Neural cell (in vitro differentiated cells): ENCODE measurements around the gene FSIP1. TPM values are rescaled to one million over a fixed set of nuclear protein-coding genes. Genes with fewer than 3 reads are reported as not detected.

Source experiments
- H2AFZ ChIP-seq: fragments of 200-600, 300-800 bp; sonication (generic), shearing (Covaris generic); 2 replicates; pipeline ENCODE4 v1.6.0; 2014; ENCODE audit warnings: low read depth, mild to moderate bottlenecking, antibody characterized with exemption, low read length, moderate library complexity
- H3F3A ChIP-seq: fragments of 200-600 bp; shearing (Covaris generic); 2 replicates; pipeline ENCODE4 v1.6.1; 2016; ENCODE audit warnings: mild to moderate bottlenecking, moderate library complexity, mixed read lengths, antibody characterized with exemption, low read length; ENCODE audit not compliant: insufficient read depth, poor library complexity, severe bottlenecking
- H3K27ac ChIP-seq: fragments of 200-600, 300-800 bp; sonication (generic), shearing (Covaris generic); 2 replicates; pipeline ENCODE4 v1.5.1; 2014; ENCODE audit warnings: mild to moderate bottlenecking, low read length, moderate library complexity
- H3K27me3 ChIP-seq: fragments of 300-800, 200-600 bp; sonication (generic), shearing (Covaris generic); 2 replicates; pipeline ENCODE4 v1.6.0; 2014; ENCODE audit warnings: mild to moderate bottlenecking, low read depth, low read length, moderate library complexity; ENCODE audit not compliant: insufficient read depth
- H3K36me3 ChIP-seq: fragments of 300-800, 200-600 bp; sonication (generic), shearing (Covaris generic); 2 replicates; pipeline ENCODE4 v1.5.1; 2014; ENCODE audit warnings: mild to moderate bottlenecking, antibody characterized with exemption, low read length, moderate library complexity; ENCODE audit not compliant: insufficient read depth
- H3K4me2 ChIP-seq: fragments of 300-800, 200-600 bp; sonication (generic), shearing (Covaris generic); 2 replicates; pipeline ENCODE4 v1.6.0; 2014; ENCODE audit warnings: mild to moderate bottlenecking, low read length
- H3K4me3 ChIP-seq: fragments of 300-800, 200-600 bp; sonication (generic), shearing (Covaris generic); 2 replicates; pipeline ENCODE4 v1.5.1; 2014; ENCODE audit warnings: mild to moderate bottlenecking, low read length, moderate library complexity
- H3K79me2 ChIP-seq: fragments of 200-600 bp; shearing (Covaris generic); replicated peaks from 2 replicates; pipeline ENCODE4 v1.6.0; 2014; ENCODE audit warnings: mild to moderate bottlenecking, low read length, moderate library complexity; ENCODE audit not compliant: insufficient read depth
- H3K9ac ChIP-seq: fragments of 300-800, 200-600 bp; sonication (generic), shearing (Covaris generic); 2 replicates; pipeline ENCODE4 v1.6.1; 2016; ENCODE audit warnings: mild to moderate bottlenecking, low read length, mixed read lengths
- H3K9me2 ChIP-seq: fragments of 200-600 bp; shearing (Covaris generic); 2 replicates; pipeline ENCODE4 v1.6.1; 2016; ENCODE audit warnings: mild to moderate bottlenecking, low read length, mixed read lengths; ENCODE audit not compliant: insufficient read depth
- H3K9me3 ChIP-seq: fragments of 200-600, 300-800 bp; sonication (generic), shearing (Covaris generic); 2 replicates; pipeline ENCODE4 v1.6.1; 2016; ENCODE audit warnings: mild to moderate bottlenecking, mixed run types, low read length, moderate library complexity, mixed read lengths
- H4K20me1 ChIP-seq: fragments of 200-600 bp; shearing (Covaris generic); 2 replicates; pipeline ENCODE4 v1.6.1; 2016; ENCODE audit warnings: mild to moderate bottlenecking, mixed run types; ENCODE audit not compliant: insufficient read depth
- CTCF ChIP-seq: fragments of 450-650 bp; IDR thresholded peaks from 2 replicates; pipeline ENCODE4 v1.5.1; 2014; ENCODE audit warnings: antibody characterized with exemption, mild to moderate bottlenecking, moderate library complexity; ENCODE audit not compliant: poor library complexity, severe bottlenecking
- EP300 ChIP-seq: fragments of 450-650 bp; conservative IDR thresholded peaks from 2 replicates; pipeline ENCODE4 v1.6.1; 2014; ENCODE audit warnings: antibody characterized with exemption, mild to moderate bottlenecking, moderate library complexity; ENCODE audit not compliant: poor library complexity, severe bottlenecking
- EZH2 ChIP-seq: fragments of 200-600, 300-800 bp; shearing (Covaris generic), sonication (generic); IDR thresholded peaks from 2 replicates; pipeline ENCODE4 v1.6.1; 2014; ENCODE audit warnings: antibody characterized with exemption, low read length, borderline replicate concordance, mild to moderate bottlenecking; ENCODE audit not compliant: insufficient read depth, poor library complexity, severe bottlenecking
- MXI1 ChIP-seq: fragments of 450-650 bp; conservative IDR thresholded peaks from 2 replicates; pipeline ENCODE4 v1.6.1; 2014; ENCODE audit warnings: antibody characterized with exemption, mild to moderate bottlenecking; ENCODE audit not compliant: poor library complexity, severe bottlenecking
- POLR2AphosphoS5 ChIP-seq: IDR thresholded peaks from 2 replicates; pipeline ENCODE4 v1.6.1; 2012
- RAD21 ChIP-seq: fragments of 450-650 bp; conservative IDR thresholded peaks from 2 replicates; pipeline ENCODE4 v1.6.1; 2014; ENCODE audit warnings: antibody characterized with exemption, mild to moderate bottlenecking, moderate library complexity
- REST ChIP-seq: IDR thresholded peaks from 2 replicates; pipeline ENCODE4 v1.6.1; 2012; ENCODE audit warnings: borderline replicate concordance
- SMC3 ChIP-seq: fragments of 450-650 bp; conservative IDR thresholded peaks from 2 replicates; pipeline ENCODE4 v1.6.1; 2014; ENCODE audit warnings: antibody characterized with exemption, mild to moderate bottlenecking, moderate library complexity; ENCODE audit not compliant: poor library complexity
- TAF1 ChIP-seq: IDR thresholded peaks from 2 replicates; pipeline ENCODE4 v1.6.1; 2012; ENCODE audit warnings: low read depth
- polyA plus RNA-seq: library from polyadenylated mRNA; depleted of rRNA; stranded (reverse); fragments of >200 nt; gene quantifications from 2 replicates; pipeline ENCODE4 v1.2.3, GENCODE V29; 2014

The FSIP1 gene
- polyA plus RNA-seq, 1 donor from 2014 or later: 3.8 TPM

- H3K9ac ChIP-seq: no peak overlapping the region
- no peak overlapping the region for H3K27ac ChIP-seq
- TF ChIP-seq RAD21 (no peak), EP300 (no peak), POLR2AphosphoS5 (no peak), EZH2 (no peak), TAF1 (no peak), CTCF (no peak), SMC3 (no peak), MXI1 (no peak), REST (no peak)
- H3K4me3 ChIP-seq: no peak overlapping the region
- H3K9me3 ChIP-seq: no peaks in the 10 kb centered on the region
- H4K20me1 ChIP-seq: no peaks in the 10 kb centered on the region
- no peak overlapping the region for H3K4me2 ChIP-seq
- H3F3A ChIP-seq: no peaks in the 10 kb centered on the region
- no peak overlapping the region for H2AFZ ChIP-seq
- no peaks in the 10 kb centered on the region for H3K9me2 ChIP-seq
- no peaks in the 10 kb centered on the region for H3K79me2 ChIP-seq
- H3K36me3 ChIP-seq: no peaks in the 10 kb centered on the region
- H3K27me3 ChIP-seq: no peaks in the 10 kb centered on the region
Observed at GRCh38 chr15:39573287-39573686, 209.4 kb downstream of the FSIP1 start.

GRCh38 chr15:39565851-39566250, 216.8 kb downstream of the FSIP1 start:
- Histone ChIP-seq H3K4me3 (no peak overlapping the region), H3K27me3 (no peaks in the 10 kb centered on the region), H3K79me2 (no peaks in the 10 kb centered on the region), H3K27ac (no peak overlapping the region), H4K20me1 (no peaks in the 10 kb centered on the region), H3K9me2 (no peaks in the 10 kb centered on the region), H3K9ac (no peak overlapping the region), H2AFZ (no peak overlapping the region), H3K36me3 (no peaks in the 10 kb centered on the region), H3K4me2 (no peak overlapping the region), H3F3A (no peaks in the 10 kb centered on the region), H3K9me3 (no peaks in the 10 kb centered on the region)
- no peak for TF ChIP-seq MXI1
- no peak for TF ChIP-seq RAD21
- no peak for TF ChIP-seq EP300
- TF ChIP-seq EZH2: no peak
- TF ChIP-seq SMC3: no peak
- no peak for TF ChIP-seq CTCF
- TF ChIP-seq REST: no peak
- TF ChIP-seq POLR2AphosphoS5: no peak
- TF ChIP-seq TAF1: no peak
